ENCODE results near the gene RAP1GAP2.

DNA sequence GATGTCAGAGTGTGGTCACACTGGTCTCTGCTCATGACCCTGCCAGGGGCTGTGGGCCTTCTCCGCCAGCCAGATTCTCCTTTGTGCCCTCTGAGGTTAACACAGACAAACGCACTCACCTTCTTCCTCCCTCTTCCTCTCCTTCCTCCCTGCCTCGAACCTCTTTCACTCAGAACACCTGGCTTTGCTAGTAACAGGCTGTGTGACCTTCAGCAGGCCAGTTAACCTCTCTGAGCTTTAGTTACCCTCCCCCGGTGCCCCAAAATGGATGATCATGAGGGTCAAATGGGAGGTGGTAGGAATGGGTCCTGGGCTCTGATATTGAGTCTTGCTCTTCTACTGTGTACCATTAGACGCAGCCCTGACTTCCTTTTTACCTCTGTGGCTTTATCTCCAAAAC, 140.1 kb downstream of the RAP1GAP2 start:
- TF ChIP-seq POLR2A (IDR thresholded peaks at IDR 0.05), result no peak
- TF ChIP-seq, protein P1, sequence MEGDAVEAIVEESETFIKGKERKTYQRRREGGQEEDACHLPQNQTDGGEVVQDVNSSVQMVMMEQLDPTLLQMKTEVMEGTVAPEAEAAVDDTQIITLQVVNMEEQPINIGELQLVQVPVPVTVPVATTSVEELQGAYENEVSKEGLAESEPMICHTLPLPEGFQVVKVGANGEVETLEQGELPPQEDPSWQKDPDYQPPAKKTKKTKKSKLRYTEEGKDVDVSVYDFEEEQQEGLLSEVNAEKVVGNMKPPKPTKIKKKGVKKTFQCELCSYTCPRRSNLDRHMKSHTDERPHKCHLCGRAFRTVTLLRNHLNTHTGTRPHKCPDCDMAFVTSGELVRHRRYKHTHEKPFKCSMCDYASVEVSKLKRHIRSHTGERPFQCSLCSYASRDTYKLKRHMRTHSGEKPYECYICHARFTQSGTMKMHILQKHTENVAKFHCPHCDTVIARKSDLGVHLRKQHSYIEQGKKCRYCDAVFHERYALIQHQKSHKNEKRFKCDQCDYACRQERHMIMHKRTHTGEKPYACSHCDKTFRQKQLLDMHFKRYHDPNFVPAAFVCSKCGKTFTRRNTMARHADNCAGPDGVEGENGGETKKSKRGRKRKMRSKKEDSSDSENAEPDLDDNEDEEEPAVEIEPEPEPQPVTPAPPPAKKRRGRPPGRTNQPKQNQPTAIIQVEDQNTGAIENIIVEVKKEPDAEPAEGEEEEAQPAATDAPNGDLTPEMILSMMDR (IDR thresholded peaks at IDR 0.05), result no peak

Data from Peyer's patch (tissue), 4 donors.